Endodermal cell (in vitro differentiated cells): ENCODE results near the gene PDGFC. TPM values are rescaled to one million over a fixed set of nuclear protein-coding genes. Genes with fewer than 3 reads are reported as not detected.
"Not testable (repeated sequence)": the region's sequence is repeated elsewhere in the genome, so short reads cannot be mapped to it uniquely, and the experiment has no call there.

Source experiments
- DNase-seq: peaks from one replicate; pipeline ENCODE4 v3.0.0-alpha.2; 2017
- H3K27ac ChIP-seq: 2 replicates; pipeline ENCODE4 v1.5.1; 2013; ENCODE audit warnings: mild to moderate bottlenecking, low read depth, low read length, moderate library complexity
- H3K27me3 ChIP-seq: 2 replicates; pipeline ENCODE4 v1.6.1; 2013; ENCODE audit warnings: mild to moderate bottlenecking, low read length, moderate library complexity; ENCODE audit not compliant: insufficient read depth, control insufficient read depth, poor library complexity, severe bottlenecking
- H3K36me3 ChIP-seq: 2 replicates; pipeline ENCODE4 v1.7.0; 2013; ENCODE audit warnings: mild to moderate bottlenecking, low read length, moderate library complexity; ENCODE audit not compliant: control insufficient read depth, insufficient read depth
- H3K4me1 ChIP-seq: one replicate; pipeline ENCODE4 v1.7.0; 2013; ENCODE audit warnings: low read length; ENCODE audit not compliant: control insufficient read depth, insufficient read depth
- H3K4me3 ChIP-seq: 2 replicates; pipeline ENCODE4 v1.5.1; 2013; ENCODE audit warnings: mild to moderate bottlenecking, low read length, moderate library complexity
- H3K9ac ChIP-seq: 2 replicates; pipeline ENCODE4 v1.6.1; 2013; ENCODE audit warnings: mild to moderate bottlenecking, low read length, moderate library complexity; ENCODE audit not compliant: poor library complexity, severe bottlenecking; ENCODE audit errors: extremely low read depth
- H3K9me3 ChIP-seq: 2 replicates; pipeline ENCODE4 v1.6.1; 2013; ENCODE audit warnings: mild to moderate bottlenecking, low read length, moderate library complexity; ENCODE audit not compliant: control insufficient read depth
- H3K27ac Mint-ChIP-seq: 2 replicates; pipeline ENCODE4 v1.8.0; 2020; ENCODE audit warnings: mixed read lengths
- H3K27me3 Mint-ChIP-seq: 2 replicates; pipeline ENCODE4 v1.8.0; 2021; ENCODE audit warnings: mild to moderate bottlenecking, mixed read lengths; ENCODE audit not compliant: insufficient read depth
- H3K36me3 Mint-ChIP-seq: 2 replicates; pipeline ENCODE4 v1.8.0; 2020; ENCODE audit warnings: low read depth, mixed read lengths
- H3K4me1 Mint-ChIP-seq: 2 replicates; pipeline ENCODE4 v1.8.0; 2020; ENCODE audit warnings: mixed read lengths
- H3K4me3 Mint-ChIP-seq: 2 replicates; pipeline ENCODE4 v1.8.0; 2020; ENCODE audit warnings: mild to moderate bottlenecking, moderate library complexity, mixed read lengths
- H3K9me3 Mint-ChIP-seq: 2 replicates; pipeline ENCODE4 v1.8.0; 2020; ENCODE audit warnings: mild to moderate bottlenecking, mixed read lengths
- CTCF ChIP-seq: fragments of 200-600 bp; sonication (generic); conservative IDR thresholded peaks from 2 replicates; pipeline ENCODE4 v1.5.0; 2021; ENCODE audit warnings: antibody characterized with exemption, mild to moderate bottlenecking
- WGBS, 2 experiments: methylation state at CpG; one replicate each; pipeline versions ENCODE4 v1.1.5 to v1.1.7; 2013; ENCODE audit warnings: missing lambda C conversion rate in 2 of 2, mixed read lengths in 1 of 2; ENCODE audit not compliant: insufficient coverage in 1 of 2, insufficient read length in 1 of 2; 5-methylcytosine and 5-hydroxymethylcytosine counted together
- total RNA-seq, 2 donors: library from RNA; stranded (reverse); fragmentation: NEBNext Ultra II Directional in 1 of 2; extraction: Animal tissue kit (Norgen Biotek cat#: 25700) in 1 of 2; gene quantifications; 2 replicates in 1 of 2; 3 replicates in 1 of 2; pipeline ENCODE4 v1.2.1, GENCODE V29; 2021

Gene PDGFC
- total RNA-seq, 2 donors from 2014 or later: 5.5 to 6.8 TPM

- Histone ChIP-seq H3K27ac (no peak overlapping the region), H3K9ac (no peak overlapping the region), H3K4me1 (no peaks in the 10 kb centered on the region), H3K27me3 (no peaks in the 10 kb centered on the region), H3K4me3 (no peak overlapping the region), H3K9me3 (no peaks in the 10 kb centered on the region), H3K36me3 (no peaks in the 10 kb centered on the region)
- no peak overlapping the region for H3K27ac Mint-ChIP-seq
- H3K36me3 Mint-ChIP-seq: no peaks in the 10 kb centered on the region
- DNase-seq: no peak
- no peak for TF ChIP-seq CTCF
- no peaks in the 10 kb centered on the region for H3K9me3 Mint-ChIP-seq
- no peak overlapping the region for H3K4me3 Mint-ChIP-seq
- no peaks in the 10 kb centered on the region for H3K27me3 Mint-ChIP-seq
- 83 to 100% methylated on average over 1 to 3 of the region's 3 CpGs for WGBS, 2 experiments
- H3K4me1 Mint-ChIP-seq: peaks cover 7% of the 10 kb centered on the region
These were observed 32.5 kb downstream of the PDGFC start for GRCh38 chr4:156939139-156939538.

DNA sequence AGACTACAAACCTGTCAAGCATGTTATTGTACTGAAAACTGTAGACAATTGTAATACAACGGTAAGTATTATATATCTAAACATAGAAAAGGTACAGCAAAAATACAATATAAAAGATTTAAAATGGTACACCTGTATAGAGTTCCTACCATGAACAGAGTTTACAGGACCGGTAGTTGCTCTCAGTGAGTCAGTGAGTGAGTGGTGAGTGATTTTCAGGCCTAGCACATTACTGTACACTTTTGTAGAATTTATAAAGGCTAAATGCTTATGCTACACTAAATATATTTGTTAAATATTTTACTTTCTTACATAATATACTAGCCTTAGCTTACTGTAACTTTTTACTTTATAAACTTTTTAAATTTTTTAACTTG lies 37.4 kb downstream of the PDGFC start:
- Histone ChIP-seq H3K9ac (no peak overlapping the region), H3K27me3 (no peaks in the 10 kb centered on the region), H3K27ac (no peak overlapping the region), H3K4me3 (no peak overlapping the region), H3K4me1 (no peaks in the 10 kb centered on the region), H3K9me3 (no peaks in the 10 kb centered on the region), H3K36me3 (no peaks in the 10 kb centered on the region)
- Mint-ChIP-seq H3K27me3 (no peaks in the 10 kb centered on the region), H3K4me3 (no peak overlapping the region), H3K4me1 (no peaks in the 10 kb centered on the region), H3K36me3 (no peaks in the 10 kb centered on the region), H3K9me3 (peaks cover 2% of the 10 kb centered on the region), H3K27ac (no peak overlapping the region)
- no peak for TF ChIP-seq CTCF
- DNase-seq: no peak
- WGBS, 2 experiments: 80 to 100% methylated on average over 1 of the region's 2 CpGs

- no peak for DNase-seq
- no peak overlapping the region for H3K4me3 ChIP-seq
- 90 to 91% methylated on average over 2 to 5 of the region's 5 CpGs for WGBS, 2 experiments
- no peak overlapping the region for H3K4me3 Mint-ChIP-seq
- H3K4me1 ChIP-seq: no peaks in the 10 kb centered on the region
- H3K9ac ChIP-seq: no peak overlapping the region
- no peaks in the 10 kb centered on the region for H3K36me3 Mint-ChIP-seq
- H3K36me3 ChIP-seq: no peaks in the 10 kb centered on the region
- H3K9me3 Mint-ChIP-seq: peaks cover 2% of the 10 kb centered on the region
- H3K27ac ChIP-seq: no peak overlapping the region
- no peaks in the 10 kb centered on the region for H3K27me3 Mint-ChIP-seq
- H3K27me3 ChIP-seq: no peaks in the 10 kb centered on the region
- H3K9me3 ChIP-seq: no peaks in the 10 kb centered on the region
- H3K27ac Mint-ChIP-seq: no peak overlapping the region
- no peak for TF ChIP-seq CTCF
- no peaks in the 10 kb centered on the region for H3K4me1 Mint-ChIP-seq
These were observed 37.9 kb downstream of the PDGFC start for GRCh38 chr4:156933633-156934258.

DNA sequence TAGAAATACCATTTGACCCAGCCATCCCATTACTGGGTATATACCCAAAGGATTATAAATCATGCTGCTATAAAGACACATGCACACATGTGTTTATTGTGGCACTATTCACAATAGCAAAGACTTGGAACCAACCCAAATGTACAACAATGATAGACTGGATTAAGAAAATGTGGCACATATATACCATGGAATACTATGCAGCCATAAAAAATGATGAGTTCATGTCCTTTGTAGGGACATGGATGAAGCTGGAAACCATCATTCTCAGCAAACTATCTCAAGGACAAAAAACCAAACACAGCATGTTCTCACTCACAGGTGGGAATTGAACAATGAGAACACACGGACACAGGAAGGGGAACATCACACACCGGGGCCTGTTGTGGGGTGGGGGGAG lies 39.2 kb downstream of the PDGFC start:
- H3K36me3 Mint-ChIP-seq, H3K9me3 Mint-ChIP-seq, H3K27me3 Mint-ChIP-seq, H3K9me3 ChIP-seq, H3K27ac Mint-ChIP-seq, H3K4me3 ChIP-seq, H3K9ac ChIP-seq, H3K36me3 ChIP-seq, H3K27me3 ChIP-seq, H3K4me3 Mint-ChIP-seq, H3K4me1 Mint-ChIP-seq, DNase-seq, H3K27ac ChIP-seq, H3K4me1 ChIP-seq: not testable (repeated sequence)
- no CpG with 5 or more reads among the region's 2 CpGs for WGBS, 2 experiments
